GM21825 (cell line): ENCODE measurements around the gene PRKG1.
"Not testable (repeated sequence)": the region's sequence is repeated elsewhere in the genome, so short reads cannot be mapped to it uniquely, and the experiment has no call there.

Experiments used
- ATAC-seq: cut with Tn5 transposase; IDR thresholded peaks from one replicate; pipeline ENCODE4 v1.9.1; 2021; ENCODE audit warnings: mild to moderate bottlenecking, moderate library complexity; ENCODE audit not compliant: unreplicated experiment

PRKG1 gene

DNA sequence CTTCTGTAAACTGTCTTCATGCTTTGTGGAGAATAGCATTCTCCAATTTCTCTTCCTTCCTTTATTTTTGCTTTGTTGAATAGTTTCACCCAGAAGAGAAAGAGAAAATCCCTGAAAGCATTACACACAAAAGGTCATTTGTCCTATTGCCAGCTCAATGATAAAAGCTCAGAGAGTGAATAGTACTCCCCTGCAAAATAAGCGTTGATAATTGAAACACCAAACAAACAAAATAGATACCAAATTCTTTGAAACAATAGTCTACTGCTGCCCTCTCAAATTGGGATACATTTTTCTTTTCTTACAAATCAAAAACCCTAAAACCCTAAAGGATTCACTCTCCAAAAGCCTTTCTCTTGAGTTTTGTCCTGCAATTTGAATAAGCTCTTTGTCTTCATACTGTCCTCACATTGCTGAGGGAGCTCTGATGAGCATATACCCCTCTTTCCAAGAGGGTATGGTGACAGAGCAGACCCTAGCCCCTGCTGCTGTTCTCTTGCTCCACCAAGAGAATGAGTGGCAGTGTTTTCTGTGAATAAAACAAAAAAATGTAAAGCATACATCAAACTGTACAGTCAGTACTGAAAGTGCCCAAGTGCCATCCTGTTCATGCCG is 490.7 kb downstream of the PRKG1 start:
- no peak for ATAC-seq

DNA sequence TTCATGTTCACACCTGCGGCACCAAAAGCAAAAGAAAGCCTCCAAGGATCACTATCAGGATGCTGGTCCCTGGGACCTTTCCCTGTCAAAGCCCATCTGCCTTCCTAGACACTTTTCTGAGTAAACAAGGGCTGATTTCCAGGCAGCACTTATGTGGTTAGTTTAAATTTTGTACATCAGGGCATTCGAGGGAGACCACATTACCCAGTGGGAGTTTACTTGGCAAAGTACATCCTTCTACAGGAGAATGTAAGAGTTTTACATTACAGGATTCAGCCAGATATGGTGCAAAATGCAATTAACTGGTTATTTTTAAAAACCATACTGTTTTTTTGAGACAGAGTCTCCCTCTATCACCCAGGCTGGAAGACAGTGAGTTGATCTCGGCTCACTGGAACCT is 493.0 kb downstream of the PRKG1 start:
- ATAC-seq, result no peak

DNA sequence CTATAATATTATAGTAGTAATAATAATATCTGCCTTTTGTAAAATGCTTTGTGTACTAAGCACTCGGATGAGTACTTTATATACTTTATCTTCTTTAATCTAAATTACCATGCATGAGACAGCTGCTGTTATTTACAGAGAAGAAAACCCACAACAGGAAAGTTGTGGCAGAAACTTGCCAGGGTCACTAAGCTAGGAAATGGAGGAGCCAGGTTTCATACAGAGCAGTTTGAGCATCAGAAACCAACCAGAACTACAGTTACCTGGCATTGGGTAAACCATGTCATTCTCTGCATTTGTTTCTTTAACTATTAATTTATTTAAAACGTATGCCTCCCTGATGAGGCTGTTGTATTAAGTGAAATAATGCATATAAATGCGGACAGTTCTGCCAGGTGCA is 495.2 kb downstream of the PRKG1 start:
- ATAC-seq, result no peak

DNA sequence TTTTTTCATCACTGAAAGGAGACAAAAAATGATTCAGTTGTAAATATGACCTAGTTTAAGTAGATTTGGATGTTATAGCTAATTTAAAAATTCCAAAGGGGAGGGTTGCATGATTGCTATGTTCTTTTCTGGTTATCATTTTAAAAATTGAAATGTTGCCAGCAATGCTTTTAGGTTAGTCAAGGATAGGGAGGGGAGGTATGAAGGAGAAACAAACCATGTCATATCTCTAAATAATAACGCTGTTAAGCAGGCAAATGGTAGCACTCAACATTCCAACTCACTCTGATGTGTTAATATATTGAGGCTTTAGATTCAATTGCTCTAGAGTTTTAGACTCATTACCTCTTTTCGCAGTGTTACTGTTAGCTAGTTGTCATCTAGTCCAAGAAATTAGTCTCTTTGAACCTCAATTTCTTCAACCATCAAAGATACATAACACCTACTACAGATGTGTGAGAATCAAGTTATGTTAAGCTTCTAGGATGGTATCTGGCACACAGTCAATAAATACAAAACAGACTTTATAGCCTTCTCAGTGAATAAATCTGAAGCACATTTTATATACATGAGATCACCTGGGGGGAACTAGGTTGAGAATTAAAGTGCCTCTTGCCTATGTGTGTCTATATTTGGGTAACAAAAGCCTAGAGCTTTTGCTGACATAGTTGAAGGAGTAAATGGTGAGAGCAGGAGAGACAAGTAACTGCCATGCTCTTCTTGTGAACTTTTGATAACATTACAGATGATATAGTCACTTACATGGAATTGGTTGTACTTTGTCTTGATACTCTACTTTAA is 500.2 kb downstream of the PRKG1 start:
- no peak for ATAC-seq

DNA sequence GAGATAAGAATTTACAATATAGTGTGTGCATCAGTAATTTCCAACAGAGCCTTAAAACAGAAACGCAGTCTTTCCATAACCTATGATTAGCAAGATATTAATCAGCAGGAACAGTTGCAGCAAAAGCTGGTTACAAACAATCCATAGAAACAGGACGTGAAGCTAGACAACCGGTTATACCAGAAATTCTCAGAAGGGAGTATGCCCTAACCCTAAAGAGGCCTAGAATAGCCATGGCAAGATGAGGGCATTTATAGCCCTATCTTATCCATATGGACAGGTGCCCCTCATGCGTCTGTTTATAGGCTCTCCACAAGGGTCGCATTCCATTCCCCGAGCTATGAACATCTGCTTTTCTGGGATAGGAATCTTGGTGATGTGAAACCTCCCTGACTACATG is 506.9 kb downstream of the PRKG1 start:
- not testable (repeated sequence) for ATAC-seq

DNA sequence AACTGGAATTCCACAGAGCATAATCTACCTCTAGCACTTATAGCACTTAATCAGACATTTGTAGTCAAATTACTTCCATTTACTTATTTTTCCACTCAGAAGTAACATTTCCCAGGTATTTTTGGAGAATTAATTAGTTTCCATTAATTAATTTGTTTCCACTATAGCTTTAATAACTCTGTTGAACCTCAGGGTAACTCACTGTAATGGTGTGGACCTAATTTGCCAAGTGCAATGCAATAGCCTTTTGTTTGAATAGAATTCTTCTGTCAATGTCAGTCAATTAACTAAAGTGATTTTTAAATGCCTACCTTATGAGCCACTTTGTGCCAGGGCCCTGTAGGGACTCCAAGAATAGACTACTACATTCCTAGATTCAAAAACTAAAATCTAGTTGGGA is 509.7 kb downstream of the PRKG1 start:
- no peak for ATAC-seq

DNA sequence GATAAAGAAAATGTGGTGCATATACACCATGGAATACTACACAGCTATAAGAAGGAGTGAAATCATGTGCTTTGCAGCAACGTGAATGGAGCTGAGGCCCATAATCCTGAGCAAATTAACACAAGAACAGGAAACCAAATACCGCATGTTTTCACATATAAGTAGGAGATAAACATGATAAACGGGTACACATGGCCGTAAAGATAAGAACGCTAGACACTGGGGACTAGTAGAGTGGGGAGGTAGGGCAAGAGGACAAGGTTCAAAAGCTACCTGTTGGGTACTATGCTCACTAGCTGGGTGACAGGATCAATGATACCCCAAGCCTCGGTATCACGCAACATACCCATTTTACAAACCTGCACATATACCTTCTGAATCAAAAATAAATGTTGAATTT is 511.5 kb downstream of the PRKG1 start:
- no peak for ATAC-seq

DNA sequence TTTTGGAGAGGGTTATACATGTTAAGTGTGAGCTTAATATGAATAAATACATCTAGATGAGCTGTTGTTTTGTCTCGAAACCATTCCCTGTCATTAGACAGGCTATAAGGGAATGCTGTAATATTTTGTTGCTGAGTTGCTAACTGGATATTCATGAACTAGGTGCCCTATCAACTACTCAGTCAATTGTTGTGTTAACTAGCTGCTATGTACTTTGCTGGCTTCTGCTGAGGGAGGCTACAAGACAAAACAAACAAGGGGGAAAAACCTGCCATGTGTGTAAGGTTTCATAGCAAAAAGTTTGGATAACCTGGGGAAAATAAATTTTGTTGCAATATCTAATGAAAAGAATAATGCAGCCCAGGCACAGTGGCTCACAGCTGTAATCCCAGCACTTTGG is 514.7 kb downstream of the PRKG1 start:
- no peak for ATAC-seq

DNA sequence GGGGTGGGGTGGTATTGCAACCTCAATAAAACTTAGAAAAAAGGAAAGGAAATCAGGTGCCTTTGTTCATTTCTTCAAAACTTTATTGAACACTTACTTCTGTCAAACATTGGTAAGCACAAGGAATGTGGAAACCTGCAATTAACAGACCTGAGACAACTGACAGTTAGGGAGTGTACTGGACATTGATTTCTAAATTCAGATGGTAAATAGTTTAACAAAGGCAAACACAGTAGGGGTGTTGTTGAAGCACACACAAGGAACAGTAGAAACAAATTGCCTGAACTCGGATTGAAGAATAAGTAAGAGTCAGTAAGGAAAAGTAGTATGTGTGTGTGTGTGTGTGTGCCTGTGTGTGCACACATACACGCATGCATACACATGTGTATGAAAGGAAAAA is 516.5 kb downstream of the PRKG1 start:
- ATAC-seq, result no peak

DNA sequence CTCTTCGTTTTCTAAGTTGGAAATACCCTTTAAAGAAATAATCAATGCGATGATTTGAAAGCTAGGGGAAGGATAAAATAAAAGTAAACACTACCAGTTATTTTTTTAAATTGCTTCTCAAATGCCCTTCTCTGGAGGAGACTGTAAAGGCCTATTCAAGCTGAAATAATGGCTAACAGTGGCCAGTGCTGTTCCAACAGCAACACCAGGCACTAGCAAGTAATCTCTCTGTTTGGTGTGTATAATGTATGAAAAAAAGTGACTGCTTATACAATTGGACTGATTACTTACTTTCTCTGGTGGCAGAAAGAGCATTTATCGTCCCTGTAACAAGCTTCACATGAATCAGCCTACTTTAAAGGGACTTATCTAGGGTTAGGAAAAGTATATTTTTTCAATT is 522.4 kb downstream of the PRKG1 start:
- no peak for ATAC-seq

DNA sequence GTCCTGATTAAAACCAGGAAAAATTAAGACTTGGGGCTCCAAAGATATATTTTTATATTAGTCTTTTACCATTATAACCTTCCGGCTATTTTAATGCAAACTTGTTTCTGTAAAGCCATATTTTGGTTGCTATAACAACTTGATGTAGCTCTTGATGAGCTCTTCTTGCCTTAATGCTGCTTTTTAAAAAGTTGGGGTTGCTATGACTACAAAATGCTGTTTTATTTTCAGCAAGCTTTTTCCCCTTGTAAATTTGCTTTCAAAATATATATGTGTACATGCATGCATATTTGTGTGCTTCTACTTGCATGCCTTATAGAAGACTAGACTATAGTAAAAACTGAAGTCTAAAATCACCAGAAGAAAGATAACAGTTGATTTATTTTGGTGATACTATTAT is 525.4 kb downstream of the PRKG1 start:
- no peak for ATAC-seq

DNA sequence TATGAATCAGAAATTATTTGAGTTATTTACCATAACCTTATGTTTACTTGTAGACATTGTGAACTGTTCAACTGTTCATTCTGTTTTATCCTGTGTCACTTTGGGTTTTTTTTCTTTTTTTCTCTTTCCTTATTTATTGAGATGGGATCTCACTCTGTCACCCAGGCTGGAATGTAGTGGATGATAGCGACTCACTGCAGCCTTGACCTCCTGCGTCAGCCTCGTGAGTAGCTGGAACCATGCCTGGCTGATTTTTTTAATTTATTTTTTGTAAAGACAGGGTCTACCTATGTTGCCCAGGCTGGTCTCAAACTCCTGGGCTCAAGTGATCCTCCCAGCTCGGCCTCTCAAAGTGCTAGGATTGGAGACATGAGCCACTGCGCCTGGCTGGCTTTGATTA is 528.0 kb downstream of the PRKG1 start:
- no peak for ATAC-seq

DNA sequence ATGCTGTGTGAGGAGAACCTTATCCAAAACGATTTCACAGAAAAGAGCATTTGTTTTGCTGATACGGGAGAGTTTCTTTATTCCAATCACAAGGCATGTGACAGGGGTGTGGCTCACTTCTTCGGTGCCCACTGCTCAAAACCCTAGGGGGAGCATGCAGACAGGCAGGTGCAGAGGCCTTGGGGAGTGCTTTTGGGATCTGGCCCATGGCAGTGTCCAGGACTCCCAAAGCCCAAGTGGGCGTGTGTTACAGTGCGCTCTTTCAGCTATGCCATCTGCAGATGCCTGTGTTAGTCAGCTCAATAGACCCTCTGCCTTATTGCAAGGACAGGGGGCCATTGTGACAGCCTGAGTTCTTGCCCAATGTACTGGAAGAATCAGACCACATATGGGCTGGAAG is 530.3 kb downstream of the PRKG1 start:
- ATAC-seq, result no peak

DNA sequence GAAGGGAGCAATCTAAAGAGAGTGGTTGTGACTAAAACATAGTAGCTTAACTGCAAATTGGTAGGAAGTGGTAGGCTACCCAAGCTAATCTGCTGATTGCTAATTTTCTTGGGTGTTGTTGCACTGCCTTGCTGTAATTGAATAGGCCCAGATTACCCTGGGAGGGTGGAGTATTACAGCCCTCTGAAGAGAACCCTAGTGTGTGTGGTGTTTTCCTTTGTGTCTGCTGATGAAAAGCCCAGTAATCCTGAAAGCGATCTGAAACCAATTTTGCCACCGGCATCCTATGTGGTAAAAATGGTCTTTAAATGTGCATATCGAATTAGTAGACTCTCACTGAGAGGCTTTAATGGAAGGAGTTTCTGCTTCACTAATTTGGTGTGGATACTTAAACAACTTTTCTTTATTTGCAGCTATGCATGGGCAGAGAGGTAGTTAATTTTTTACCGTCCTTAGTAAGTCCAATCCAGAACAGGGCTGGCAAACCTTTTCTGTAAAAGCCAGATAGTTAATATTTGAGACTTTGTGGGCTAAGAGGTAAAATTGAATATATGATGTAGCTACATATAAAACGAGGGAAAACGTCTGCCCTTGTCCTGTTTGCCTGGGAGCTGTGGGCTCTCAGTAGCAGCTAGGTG is 532.7 kb downstream of the PRKG1 start:
- ATAC-seq, result no peak

DNA sequence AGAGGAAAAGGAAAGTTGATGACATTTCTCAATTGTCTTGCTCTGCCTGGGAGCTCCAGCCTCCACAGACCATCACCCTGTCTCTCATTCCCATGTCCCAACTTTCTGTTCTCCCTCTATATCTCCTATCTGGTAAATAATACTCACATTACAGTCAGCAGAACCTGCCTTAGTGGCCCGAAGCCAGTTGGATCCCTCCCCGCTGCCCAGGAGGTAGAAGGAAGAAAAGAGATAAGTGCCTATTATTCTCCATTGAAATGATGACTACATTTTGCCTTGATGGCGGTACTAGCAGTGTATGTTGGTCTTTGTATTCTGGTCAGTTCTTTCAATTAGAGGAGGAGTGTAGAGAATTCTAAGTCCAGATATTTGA is 533.2 kb downstream of the PRKG1 start:
- ATAC-seq, result no peak

DNA sequence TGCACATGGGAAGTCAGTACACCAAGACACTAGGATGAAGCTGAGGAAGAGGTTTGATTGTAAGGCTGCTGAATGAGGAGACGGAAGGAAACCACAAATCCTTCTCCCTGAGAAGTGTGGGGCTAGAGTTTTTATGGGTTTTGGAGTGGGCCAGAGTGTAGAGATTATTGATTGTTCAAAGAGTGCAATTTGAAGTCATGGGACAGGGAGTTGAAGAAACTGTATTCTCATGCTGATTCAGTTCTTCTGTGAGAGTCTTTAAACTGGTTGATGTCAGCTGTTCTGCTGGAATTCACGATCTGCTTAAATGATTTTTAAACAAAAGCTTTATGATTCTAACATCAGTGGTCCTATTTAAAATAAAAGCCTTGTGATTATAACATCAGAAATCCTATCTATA is 533.9 kb downstream of the PRKG1 start:
- no peak for ATAC-seq

DNA sequence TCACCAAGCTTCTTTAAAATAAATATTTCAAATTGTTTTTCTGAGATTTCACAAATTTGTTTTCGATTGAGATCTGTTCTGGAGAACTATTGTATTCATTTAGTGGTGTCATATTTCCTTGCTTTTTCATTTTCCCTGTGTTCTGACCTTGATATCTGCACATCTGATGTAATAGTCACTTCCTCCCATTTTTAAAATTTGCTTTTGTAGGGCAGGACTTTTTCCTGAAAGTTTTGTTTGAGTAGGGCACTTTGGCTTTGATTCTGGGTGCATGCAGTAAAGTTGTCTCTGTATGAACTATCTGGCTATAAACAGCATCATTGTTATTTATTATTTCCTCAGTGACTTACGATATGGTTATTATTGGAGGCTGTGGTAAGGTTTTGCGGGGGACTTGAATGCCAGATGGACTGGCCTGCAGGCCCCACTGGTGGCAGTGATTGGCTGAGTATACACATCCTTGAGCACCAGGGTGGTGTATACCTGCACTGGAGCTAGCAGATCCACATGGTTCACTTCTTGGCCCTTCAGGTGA is 541.5 kb downstream of the PRKG1 start:
- no peak for ATAC-seq

DNA sequence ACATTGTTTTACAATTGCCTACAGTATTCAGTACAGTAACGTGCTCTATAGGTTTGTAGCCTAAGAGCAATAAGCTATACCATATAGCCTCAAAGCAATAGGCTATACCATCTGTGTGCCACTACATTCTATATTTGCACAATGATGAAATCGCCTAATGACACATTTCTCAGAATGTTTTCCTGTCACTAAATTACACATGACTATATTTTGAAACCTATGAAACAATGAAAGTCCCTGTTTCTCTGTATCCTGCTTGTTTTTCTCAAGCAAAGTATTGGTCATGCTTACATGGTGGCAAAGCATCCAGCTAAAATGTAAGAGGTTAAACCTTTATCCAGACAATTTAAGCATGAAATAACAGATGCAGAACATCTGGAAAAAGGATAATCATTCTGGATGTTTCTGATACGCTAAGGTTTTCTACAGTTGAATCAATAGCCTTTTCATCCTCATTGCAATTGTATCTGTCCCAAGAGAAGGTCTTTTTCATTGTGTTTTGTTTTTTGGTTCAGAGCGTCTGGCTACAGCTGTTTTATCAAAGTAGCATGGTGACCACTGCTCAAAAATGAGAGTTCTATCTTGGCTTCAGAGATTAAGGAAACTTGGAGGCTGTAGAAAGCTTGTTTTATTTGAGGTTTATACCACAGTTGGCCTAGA is 543.4 kb downstream of the PRKG1 start:
- ATAC-seq, result no peak

DNA sequence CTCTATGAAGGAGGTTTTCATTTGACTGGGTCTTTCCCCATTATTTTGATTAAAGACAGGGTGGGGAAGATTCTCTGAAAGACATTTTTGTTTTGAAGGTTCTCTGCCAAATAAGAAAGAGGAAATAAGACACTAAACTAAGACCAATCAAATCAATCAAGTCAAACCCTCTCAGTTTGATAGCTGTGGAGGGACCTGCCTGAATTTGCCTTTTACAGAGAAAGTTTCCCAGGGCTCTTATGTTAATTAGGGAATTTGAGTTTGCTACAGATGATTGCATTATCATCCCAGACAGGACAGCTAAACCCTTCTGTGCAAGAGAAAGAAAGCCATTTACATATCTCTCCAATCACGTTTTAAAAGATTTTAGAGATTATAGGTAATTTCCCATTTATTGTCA is 545.1 kb downstream of the PRKG1 start:
- ATAC-seq, result no peak

DNA sequence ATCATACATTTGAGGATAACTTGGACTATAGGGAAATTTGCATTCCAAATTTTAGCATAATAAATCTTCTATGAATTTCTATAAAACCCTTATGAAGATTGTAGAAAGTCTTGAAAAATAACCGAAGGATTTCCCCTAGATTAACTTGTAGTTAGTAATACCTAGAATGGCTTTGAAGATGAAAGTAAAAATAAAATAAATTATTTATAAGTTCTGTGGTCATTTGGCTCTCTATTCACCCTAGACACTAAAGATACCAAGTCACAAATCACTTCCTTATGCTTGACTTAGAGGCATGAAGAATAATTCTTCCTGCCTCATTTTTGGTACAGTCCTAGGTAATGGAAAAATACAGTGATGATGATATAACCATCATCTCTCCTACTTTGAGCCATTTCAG is 545.8 kb downstream of the PRKG1 start:
- ATAC-seq, result no peak

DNA sequence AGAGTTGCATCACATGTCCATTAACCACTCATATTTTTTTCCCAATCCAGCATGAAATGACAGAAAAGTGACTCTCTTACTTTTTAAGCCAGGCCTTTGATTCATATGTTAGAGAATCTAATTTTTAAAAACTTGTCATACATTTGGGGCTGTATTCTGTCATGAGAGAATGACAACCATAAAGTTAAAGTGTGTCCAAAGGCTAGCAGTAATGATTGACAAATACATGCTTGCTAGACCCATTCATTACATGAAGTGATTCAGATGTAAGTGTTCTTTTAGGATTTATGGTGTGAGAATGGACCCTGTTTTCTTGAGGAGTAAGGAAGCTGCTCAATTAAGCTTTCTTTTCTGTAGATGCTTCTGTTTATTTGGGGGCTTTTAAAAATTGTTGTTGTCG is 549.7 kb downstream of the PRKG1 start:
- ATAC-seq, result no peak
